Mesothelial cell of epicardium (in vitro differentiated cells): ENCODE measurements around the gene RAB25. TPM values are rescaled to one million over a fixed set of nuclear protein-coding genes. Genes with fewer than 3 reads are reported as not detected.
"Not testable (repeated sequence)": the region's sequence is repeated elsewhere in the genome, so short reads cannot be mapped to it uniquely, and the experiment has no call there.

Source experiments
- DNase-seq, 2 experiments: peaks; one replicate each; pipeline ENCODE4 v3.0.0; 2021; ENCODE audit warnings: low spot score in 2 of 2; ENCODE audit not compliant: unreplicated experiment in 2 of 2
- H3K27ac Mint-ChIP-seq: 2 replicates; pipeline ENCODE4 v1.8.0; 2021; ENCODE audit warnings: mixed read lengths
- H3K27me3 Mint-ChIP-seq: 2 replicates; pipeline ENCODE4 v1.8.0; 2021; ENCODE audit warnings: low read depth, mixed read lengths
- H3K36me3 Mint-ChIP-seq: 2 replicates; pipeline ENCODE4 v1.8.0; 2021; ENCODE audit warnings: mixed read lengths
- H3K4me1 Mint-ChIP-seq: 2 replicates; pipeline ENCODE4 v1.8.0; 2021; ENCODE audit warnings: mixed read lengths
- H3K4me3 Mint-ChIP-seq: 2 replicates; pipeline ENCODE4 v1.8.0; 2021; ENCODE audit warnings: mild to moderate bottlenecking, moderate library complexity, mixed read lengths
- H3K9me3 Mint-ChIP-seq: 2 replicates; pipeline ENCODE4 v1.8.0; 2021; ENCODE audit warnings: mixed read lengths
- total RNA-seq: library from RNA; stranded (reverse); gene quantifications from 3 replicates; pipeline ENCODE4 v1.2.1, GENCODE V29; 2021
- TF ChIP-seq, protein P1 (sequence below): fragments of 200-600 bp; sonication (generic); IDR thresholded peaks from one replicate; pipeline ENCODE4 v1.5.0; 2021; ENCODE audit warnings: antibody characterized with exemption; ENCODE audit not compliant: unreplicated experiment

Gene RAB25
- total RNA-seq, 1 donor from 2014 or later: 51.1 TPM

DNA sequence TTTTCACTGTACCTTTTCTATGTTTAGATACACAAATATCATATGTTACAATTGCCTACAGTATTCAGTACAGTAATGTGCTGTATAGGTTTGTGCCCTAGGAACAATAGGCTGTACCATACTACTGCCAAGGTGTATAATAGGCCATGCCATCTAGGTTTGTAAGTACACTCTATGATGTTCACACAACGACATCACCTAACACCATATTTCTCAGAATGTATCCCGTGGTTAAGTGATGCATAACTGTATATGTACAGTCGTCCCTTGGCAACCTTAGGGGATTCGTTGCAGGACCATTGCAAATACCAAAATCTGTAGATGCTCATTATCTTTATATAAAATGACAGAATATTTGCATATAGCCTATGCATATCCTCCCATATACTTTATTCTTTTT is 34.4 kb upstream of the RAB25 start:
- TF ChIP-seq, protein P1, sequence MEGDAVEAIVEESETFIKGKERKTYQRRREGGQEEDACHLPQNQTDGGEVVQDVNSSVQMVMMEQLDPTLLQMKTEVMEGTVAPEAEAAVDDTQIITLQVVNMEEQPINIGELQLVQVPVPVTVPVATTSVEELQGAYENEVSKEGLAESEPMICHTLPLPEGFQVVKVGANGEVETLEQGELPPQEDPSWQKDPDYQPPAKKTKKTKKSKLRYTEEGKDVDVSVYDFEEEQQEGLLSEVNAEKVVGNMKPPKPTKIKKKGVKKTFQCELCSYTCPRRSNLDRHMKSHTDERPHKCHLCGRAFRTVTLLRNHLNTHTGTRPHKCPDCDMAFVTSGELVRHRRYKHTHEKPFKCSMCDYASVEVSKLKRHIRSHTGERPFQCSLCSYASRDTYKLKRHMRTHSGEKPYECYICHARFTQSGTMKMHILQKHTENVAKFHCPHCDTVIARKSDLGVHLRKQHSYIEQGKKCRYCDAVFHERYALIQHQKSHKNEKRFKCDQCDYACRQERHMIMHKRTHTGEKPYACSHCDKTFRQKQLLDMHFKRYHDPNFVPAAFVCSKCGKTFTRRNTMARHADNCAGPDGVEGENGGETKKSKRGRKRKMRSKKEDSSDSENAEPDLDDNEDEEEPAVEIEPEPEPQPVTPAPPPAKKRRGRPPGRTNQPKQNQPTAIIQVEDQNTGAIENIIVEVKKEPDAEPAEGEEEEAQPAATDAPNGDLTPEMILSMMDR: no peak
- Mint-ChIP-seq H3K4me1 (peaks cover 6% of the 10 kb centered on the region), H3K36me3 (no peaks in the 10 kb centered on the region), H3K9me3 (no peaks in the 10 kb centered on the region), H3K27ac (no peak overlapping the region), H3K4me3 (no peak overlapping the region), H3K27me3 (peaks cover 1% of the 10 kb centered on the region)
- no peak for DNase-seq

DNA sequence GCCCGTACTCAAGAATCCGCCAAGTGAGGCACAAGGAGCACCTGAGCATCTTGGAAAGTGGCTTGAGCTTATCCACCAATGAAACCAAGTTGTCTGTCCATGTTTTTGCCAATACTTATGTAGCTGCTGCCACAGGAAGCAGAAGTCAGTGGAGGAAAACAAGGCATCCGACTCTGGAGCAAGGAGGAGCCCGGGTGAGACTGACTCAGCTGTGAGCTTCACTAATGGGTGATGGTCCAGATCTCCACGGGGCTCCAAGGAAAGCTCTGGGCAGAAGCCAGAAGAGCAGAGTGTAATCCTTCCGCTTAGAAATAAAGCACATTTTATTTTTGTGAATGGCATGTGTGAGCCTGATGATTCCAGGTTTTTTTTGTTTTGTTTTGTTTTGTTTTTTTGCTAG is 27.9 kb upstream of the RAB25 start:
- DNase-seq: no peak
- H3K4me1 Mint-ChIP-seq: no peaks in the 10 kb centered on the region
- TF ChIP-seq, protein P1: no peak
- H3K9me3 Mint-ChIP-seq: no peaks in the 10 kb centered on the region
- no peak overlapping the region for H3K27ac Mint-ChIP-seq
- H3K4me3 Mint-ChIP-seq: no peak overlapping the region
- no peaks in the 10 kb centered on the region for H3K27me3 Mint-ChIP-seq
- peaks cover 8% of the 10 kb centered on the region for H3K36me3 Mint-ChIP-seq

DNA sequence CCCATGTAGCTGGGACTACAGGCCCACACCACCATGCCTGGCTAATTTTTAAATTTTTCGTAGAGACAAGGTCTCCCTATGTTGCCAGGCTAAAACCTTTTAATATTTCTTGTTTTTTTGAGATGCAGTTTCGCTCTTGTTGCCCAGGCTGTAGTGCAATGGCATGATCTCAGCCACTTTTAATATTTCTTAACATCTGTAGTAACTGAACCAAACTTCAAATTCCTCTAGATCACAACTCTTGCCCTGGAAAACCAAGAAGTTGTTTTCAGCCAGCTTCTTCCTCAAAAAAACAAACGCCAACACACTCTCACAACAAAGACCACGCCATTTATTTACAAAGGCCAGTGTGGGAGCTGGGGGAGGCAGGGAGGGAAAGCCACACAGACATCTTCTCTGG is 26.0 kb upstream of the RAB25 start:
- H3K4me3 Mint-ChIP-seq, DNase-seq, H3K27ac Mint-ChIP-seq, H3K9me3 Mint-ChIP-seq, H3K27me3 Mint-ChIP-seq, H3K4me1 Mint-ChIP-seq: not testable (repeated sequence)
- H3K36me3 Mint-ChIP-seq: peaks cover 11% of the 10 kb centered on the region

DNA sequence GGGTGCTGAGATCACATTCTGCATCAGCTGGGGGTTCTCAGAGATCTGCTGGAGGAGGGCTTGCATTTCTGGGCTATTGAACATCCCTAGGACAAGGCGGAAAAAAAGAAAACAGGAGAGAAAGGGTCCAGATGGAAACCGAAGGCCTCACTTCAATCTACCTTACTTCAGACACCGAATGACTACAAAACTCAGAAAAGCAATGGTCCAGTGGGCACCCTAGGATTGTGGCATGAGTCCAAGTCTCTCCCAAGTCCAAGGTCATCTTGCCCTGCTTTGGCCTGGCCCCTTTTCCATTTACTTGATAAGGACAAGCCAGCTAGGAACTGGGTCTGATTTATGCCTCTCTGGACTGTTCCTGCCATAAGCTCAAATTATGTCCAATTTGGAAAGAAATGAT is 18.1 kb upstream of the RAB25 start:
- no peak overlapping the region for H3K27ac Mint-ChIP-seq
- no peaks in the 10 kb centered on the region for H3K9me3 Mint-ChIP-seq
- TF ChIP-seq, protein P1: no peak
- H3K27me3 Mint-ChIP-seq: no peaks in the 10 kb centered on the region
- no peak for DNase-seq
- no peaks in the 10 kb centered on the region for H3K4me1 Mint-ChIP-seq
- H3K4me3 Mint-ChIP-seq: no peak overlapping the region
- H3K36me3 Mint-ChIP-seq: peaks cover 19% of the 10 kb centered on the region

DNA sequence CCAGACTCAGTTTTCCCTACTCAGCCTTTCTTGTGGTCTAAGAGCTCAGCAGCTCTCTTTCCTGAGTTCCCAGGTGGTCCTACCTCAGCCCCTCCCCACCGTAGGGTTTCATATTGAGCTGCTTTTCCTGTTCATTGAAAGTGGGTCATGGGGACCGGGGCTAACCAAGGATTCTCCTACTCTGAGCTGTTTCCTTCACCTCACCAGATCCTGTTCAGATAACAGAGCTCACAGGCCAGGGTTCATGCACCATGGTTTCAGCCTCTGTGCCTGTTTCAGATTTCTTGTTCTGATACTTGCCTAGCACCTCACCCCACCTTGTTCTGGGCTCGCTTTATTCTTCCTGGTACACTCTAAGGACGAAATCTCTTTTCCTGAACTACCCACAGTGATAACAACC is 15.9 kb upstream of the RAB25 start:
- H3K36me3 Mint-ChIP-seq: peaks cover 32% of the 10 kb centered on the region
- H3K9me3 Mint-ChIP-seq: no peaks in the 10 kb centered on the region
- no peak overlapping the region for H3K27ac Mint-ChIP-seq
- no peak overlapping the region for H3K4me3 Mint-ChIP-seq
- TF ChIP-seq, protein P1: no peak
- no peaks in the 10 kb centered on the region for H3K27me3 Mint-ChIP-seq
- DNase-seq: no peak
- H3K4me1 Mint-ChIP-seq: no peaks in the 10 kb centered on the region

DNA sequence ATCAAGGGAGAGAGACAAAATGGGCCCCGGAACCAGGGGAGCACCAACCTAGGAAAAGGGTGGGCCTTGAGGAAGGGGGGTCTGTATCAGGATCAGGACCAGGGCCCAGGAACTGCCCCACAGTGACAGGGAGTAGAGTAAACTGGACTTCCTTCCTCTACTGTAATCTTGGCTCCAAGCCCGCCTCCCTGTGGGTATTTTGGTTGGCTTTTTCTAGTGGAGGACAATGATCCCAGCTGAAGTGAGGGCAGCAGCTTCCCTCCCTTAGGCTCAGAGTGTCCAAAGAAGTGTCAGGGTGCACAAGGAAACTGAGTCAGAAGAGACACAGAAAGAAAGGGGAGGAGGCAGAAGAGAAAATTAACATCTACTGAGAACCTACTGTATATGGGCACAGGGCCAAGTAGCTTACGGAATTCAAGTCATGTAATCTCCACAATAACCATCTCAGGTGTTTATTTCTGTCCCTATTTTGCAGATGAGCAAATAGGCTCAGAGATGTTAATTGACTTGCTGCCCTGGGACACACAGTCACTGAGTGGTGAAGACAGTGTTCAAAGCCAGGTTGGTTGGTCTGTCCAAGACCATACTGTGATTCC is 12.2 kb upstream of the RAB25 start:
- Mint-ChIP-seq H3K9me3 (no peaks in the 10 kb centered on the region), H3K36me3 (peaks cover 24% of the 10 kb centered on the region), H3K4me1 (peaks cover 11% of the 10 kb centered on the region), H3K4me3 (no peak overlapping the region), H3K27me3 (no peaks in the 10 kb centered on the region), H3K27ac (no peak overlapping the region)
- TF ChIP-seq, protein P1: no peak
- no peak for DNase-seq
